ENCODE measurements around the gene PTH2. TPM values are rescaled to one million over a fixed set of nuclear protein-coding genes. Genes with fewer than 3 reads are reported as not detected.

The PTH2 gene
- polyA plus RNA-seq, 1 donor from 2014 or later: not detected

DNA sequence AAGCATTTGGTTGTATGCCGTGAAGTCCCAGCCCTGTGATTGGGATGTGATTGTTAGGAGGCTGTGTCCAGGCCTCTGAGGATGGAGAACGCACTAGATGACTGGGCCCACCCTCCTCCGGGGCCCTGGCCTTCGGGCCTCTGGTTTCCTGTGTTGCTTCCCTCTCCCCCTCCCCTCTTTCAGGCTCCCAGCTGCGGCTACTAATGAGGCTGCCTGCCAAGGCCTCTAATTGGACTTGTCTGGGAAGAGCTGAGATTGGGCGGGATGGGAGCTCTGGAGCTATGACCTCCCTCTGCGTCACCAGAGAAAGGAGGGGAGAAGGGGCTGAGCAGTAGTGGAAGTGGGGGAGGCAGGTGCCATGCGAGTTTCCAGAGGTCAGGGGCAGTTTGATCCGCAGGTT lies 9.9 kb downstream of the PTH2 start:
- TF ChIP-seq POLR2AphosphoS5 (IDR thresholded peaks at IDR 0.05): no peak
- TF ChIP-seq MXI1 (conservative IDR thresholded peaks at IDR 0.05; ENCODE audit: poor library complexity, severe bottlenecking): no peak
- no peak for TF ChIP-seq TAF1 (IDR thresholded peaks at IDR 0.05; ENCODE audit: low read depth)
- no peak for TF ChIP-seq RAD21 (conservative IDR thresholded peaks at IDR 0.05)
- no peak for TF ChIP-seq EZH2 (IDR thresholded peaks at IDR 0.05; ENCODE audit: borderline replicate concordance, insufficient read depth, low read length, poor library complexity, severe bottlenecking)
- no peak for TF ChIP-seq EP300 (conservative IDR thresholded peaks at IDR 0.05; ENCODE audit: poor library complexity, severe bottlenecking)
- TF ChIP-seq SMC3 (conservative IDR thresholded peaks at IDR 0.05; ENCODE audit: poor library complexity): no peak
- TF ChIP-seq, protein P1, sequence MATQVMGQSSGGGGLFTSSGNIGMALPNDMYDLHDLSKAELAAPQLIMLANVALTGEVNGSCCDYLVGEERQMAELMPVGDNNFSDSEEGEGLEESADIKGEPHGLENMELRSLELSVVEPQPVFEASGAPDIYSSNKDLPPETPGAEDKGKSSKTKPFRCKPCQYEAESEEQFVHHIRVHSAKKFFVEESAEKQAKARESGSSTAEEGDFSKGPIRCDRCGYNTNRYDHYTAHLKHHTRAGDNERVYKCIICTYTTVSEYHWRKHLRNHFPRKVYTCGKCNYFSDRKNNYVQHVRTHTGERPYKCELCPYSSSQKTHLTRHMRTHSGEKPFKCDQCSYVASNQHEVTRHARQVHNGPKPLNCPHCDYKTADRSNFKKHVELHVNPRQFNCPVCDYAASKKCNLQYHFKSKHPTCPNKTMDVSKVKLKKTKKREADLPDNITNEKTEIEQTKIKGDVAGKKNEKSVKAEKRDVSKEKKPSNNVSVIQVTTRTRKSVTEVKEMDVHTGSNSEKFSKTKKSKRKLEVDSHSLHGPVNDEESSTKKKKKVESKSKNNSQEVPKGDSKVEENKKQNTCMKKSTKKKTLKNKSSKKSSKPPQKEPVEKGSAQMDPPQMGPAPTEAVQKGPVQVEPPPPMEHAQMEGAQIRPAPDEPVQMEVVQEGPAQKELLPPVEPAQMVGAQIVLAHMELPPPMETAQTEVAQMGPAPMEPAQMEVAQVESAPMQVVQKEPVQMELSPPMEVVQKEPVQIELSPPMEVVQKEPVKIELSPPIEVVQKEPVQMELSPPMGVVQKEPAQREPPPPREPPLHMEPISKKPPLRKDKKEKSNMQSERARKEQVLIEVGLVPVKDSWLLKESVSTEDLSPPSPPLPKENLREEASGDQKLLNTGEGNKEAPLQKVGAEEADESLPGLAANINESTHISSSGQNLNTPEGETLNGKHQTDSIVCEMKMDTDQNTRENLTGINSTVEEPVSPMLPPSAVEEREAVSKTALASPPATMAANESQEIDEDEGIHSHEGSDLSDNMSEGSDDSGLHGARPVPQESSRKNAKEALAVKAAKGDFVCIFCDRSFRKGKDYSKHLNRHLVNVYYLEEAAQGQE (IDR thresholded peaks at IDR 0.05; ENCODE audit: borderline replicate concordance): no peak
- TF ChIP-seq, protein P2, sequence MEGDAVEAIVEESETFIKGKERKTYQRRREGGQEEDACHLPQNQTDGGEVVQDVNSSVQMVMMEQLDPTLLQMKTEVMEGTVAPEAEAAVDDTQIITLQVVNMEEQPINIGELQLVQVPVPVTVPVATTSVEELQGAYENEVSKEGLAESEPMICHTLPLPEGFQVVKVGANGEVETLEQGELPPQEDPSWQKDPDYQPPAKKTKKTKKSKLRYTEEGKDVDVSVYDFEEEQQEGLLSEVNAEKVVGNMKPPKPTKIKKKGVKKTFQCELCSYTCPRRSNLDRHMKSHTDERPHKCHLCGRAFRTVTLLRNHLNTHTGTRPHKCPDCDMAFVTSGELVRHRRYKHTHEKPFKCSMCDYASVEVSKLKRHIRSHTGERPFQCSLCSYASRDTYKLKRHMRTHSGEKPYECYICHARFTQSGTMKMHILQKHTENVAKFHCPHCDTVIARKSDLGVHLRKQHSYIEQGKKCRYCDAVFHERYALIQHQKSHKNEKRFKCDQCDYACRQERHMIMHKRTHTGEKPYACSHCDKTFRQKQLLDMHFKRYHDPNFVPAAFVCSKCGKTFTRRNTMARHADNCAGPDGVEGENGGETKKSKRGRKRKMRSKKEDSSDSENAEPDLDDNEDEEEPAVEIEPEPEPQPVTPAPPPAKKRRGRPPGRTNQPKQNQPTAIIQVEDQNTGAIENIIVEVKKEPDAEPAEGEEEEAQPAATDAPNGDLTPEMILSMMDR (IDR thresholded peaks at IDR 0.05; ENCODE audit: poor library complexity, severe bottlenecking): no peak
- no peak overlapping the region for H3K27ac ChIP-seq (ENCODE audit: low read length)
- no peaks in the 10 kb centered on the region for H3K36me3 ChIP-seq (ENCODE audit: insufficient read depth, low read length)
- H3K9me3 ChIP-seq (ENCODE audit: low read length): no peaks in the 10 kb centered on the region
- H4K20me1 ChIP-seq (ENCODE audit: insufficient read depth): no peaks in the 10 kb centered on the region
- no peaks in the 10 kb centered on the region for H3K27me3 ChIP-seq (ENCODE audit: insufficient read depth, low read depth, low read length)
- no peaks in the 10 kb centered on the region for H3K9me2 ChIP-seq (ENCODE audit: insufficient read depth, low read length)
- H3K9ac ChIP-seq (ENCODE audit: low read length): no peak overlapping the region
- H2AFZ ChIP-seq (ENCODE audit: low read depth, low read length): no peak overlapping the region
- no peaks in the 10 kb centered on the region for H3K79me2 ChIP-seq (replicated peaks; ENCODE audit: insufficient read depth, low read length)
- no peak overlapping the region for H3K4me2 ChIP-seq (ENCODE audit: low read length)
- H3F3A ChIP-seq (ENCODE audit: insufficient read depth, low read length, poor library complexity, severe bottlenecking): no peaks in the 10 kb centered on the region
- no peak overlapping the region for H3K4me3 ChIP-seq (ENCODE audit: low read length)

DNA sequence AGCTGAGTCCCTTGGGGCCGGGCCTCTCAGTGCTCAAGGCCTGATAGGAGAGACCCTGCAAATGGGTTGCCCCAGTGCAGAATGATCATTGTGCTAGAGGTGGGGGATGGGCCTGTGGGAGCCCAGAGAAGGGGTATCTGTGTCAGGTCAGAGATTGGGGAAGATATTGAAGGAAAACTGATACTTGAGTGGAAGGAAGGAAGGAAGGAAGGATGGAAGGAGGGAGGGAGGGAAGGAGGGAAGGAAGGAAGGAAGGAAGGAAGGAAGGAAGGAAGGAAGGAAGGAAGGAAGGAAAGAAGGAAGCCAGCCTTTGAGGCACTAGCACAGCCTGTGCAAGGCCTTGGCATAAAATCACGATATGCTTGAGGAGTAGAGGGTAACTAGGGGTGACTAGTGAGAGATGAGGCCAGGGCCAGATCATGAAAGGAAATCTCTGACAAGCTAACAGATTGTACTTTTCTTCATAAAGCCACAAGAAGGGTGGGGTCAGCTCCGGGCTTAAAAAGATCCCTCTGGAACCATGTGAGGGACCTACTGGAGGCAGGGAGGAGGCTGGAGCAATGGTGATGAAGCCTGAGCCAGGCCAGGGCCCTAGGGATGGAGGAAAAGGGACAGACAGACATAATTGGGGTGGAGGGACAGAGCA lies 11.4 kb downstream of the PTH2 start:
- no peak overlapping the region for H3K4me3 ChIP-seq (ENCODE audit: low read length)
- H3K4me2 ChIP-seq (ENCODE audit: low read length): no peak overlapping the region
- no peaks in the 10 kb centered on the region for H3K9me3 ChIP-seq (ENCODE audit: low read length)
- no peaks in the 10 kb centered on the region for H3K27me3 ChIP-seq (ENCODE audit: insufficient read depth, low read depth, low read length)
- no peak overlapping the region for H2AFZ ChIP-seq (ENCODE audit: low read depth, low read length)
- TF ChIP-seq MXI1 (conservative IDR thresholded peaks at IDR 0.05; ENCODE audit: poor library complexity, severe bottlenecking) (no peak), RAD21 (conservative IDR thresholded peaks at IDR 0.05) (no peak), TAF1 (IDR thresholded peaks at IDR 0.05; ENCODE audit: low read depth) (no peak), SMC3 (conservative IDR thresholded peaks at IDR 0.05; ENCODE audit: poor library complexity) (no peak), EP300 (conservative IDR thresholded peaks at IDR 0.05; ENCODE audit: poor library complexity, severe bottlenecking) (no peak), EZH2 (IDR thresholded peaks at IDR 0.05; ENCODE audit: borderline replicate concordance, insufficient read depth, low read length, poor library complexity, severe bottlenecking) (no peak), POLR2AphosphoS5 (IDR thresholded peaks at IDR 0.05) (no peak)
- TF ChIP-seq, protein P2 (IDR thresholded peaks at IDR 0.05; ENCODE audit: poor library complexity, severe bottlenecking): no peak
- TF ChIP-seq, protein P1 (IDR thresholded peaks at IDR 0.05; ENCODE audit: borderline replicate concordance): no peak
- no peaks in the 10 kb centered on the region for H3K36me3 ChIP-seq (ENCODE audit: insufficient read depth, low read length)
- no peaks in the 10 kb centered on the region for H3K79me2 ChIP-seq (replicated peaks; ENCODE audit: insufficient read depth, low read length)
- no peaks in the 10 kb centered on the region for H3F3A ChIP-seq (ENCODE audit: insufficient read depth, low read length, poor library complexity, severe bottlenecking)
- no peaks in the 10 kb centered on the region for H3K9me2 ChIP-seq (ENCODE audit: insufficient read depth, low read length)
- H4K20me1 ChIP-seq (ENCODE audit: insufficient read depth): no peaks in the 10 kb centered on the region
- no peak overlapping the region for H3K9ac ChIP-seq (ENCODE audit: low read length)
- no peak overlapping the region for H3K27ac ChIP-seq (ENCODE audit: low read length)

All from neural cell (in vitro differentiated cells).